ENCODE results near the gene CLDN1. TPM values are rescaled to one million over a fixed set of nuclear protein-coding genes. Genes with fewer than 3 reads are reported as not detected.
"Not testable (repeated sequence)": the region's sequence is repeated elsewhere in the genome, so short reads cannot be mapped to it uniquely, and the experiment has no call there.

Gene CLDN1
- total RNA-seq, 1 experiment from 2014 or later: 4.4 TPM

DNA sequence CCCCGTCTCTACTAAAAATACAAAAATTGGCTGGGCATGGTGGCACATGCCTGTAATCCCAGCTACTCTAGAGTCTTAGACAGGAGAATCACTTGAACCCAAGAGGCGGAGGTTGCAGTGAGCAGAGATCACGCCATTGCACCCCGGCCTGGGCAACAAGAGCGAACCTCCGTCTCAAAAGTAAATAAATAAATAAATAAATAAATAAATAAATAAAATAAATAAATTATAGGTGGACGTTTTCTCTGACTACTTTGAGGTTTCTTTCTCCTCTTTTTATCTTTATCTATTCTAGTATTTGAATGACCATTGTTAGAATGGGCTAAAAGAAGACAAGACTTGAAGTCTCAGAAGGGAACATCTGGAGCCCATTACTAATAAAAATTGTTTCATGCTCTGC is 54.8 kb downstream of the CLDN1 start:
- H3K36me3 Mint-ChIP-seq, ATAC-seq: not testable (repeated sequence)

DNA sequence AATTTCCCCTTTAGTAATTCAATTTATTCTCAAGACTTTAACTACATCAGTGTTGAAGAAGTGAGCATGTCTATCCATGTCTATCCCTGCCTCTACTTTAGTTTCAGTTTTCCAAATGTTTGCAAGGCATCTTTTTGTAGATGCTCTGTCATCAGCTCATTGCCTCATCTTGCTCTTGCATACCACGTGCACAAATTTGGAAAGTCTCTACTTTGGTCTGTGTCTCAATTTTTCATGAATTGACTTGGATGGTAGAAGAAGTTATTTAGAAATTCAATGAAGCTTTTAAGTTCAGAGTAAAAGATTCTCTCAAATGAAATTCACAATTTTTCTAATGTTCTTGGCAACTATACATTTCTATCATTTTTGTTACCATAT is 55.3 kb downstream of the CLDN1 start:
- H3K9me3 Mint-ChIP-seq: no peaks in the 10 kb centered on the region; the same call in 1 of the 2 replicates
- no peak overlapping the region for H3K4me3 Mint-ChIP-seq
- no peaks in the 10 kb centered on the region for H3K36me3 Mint-ChIP-seq
- H3K27ac Mint-ChIP-seq: no peak overlapping the region
- peaks cover under 1% of the 10 kb centered on the region; the same call in 1 of the 2 replicates for H3K4me1 Mint-ChIP-seq
- H3K27me3 Mint-ChIP-seq (ENCODE audit: low read depth): no peaks in the 10 kb centered on the region
- ChIA-PET POLR2A (no interaction called here), CTCF (no interaction called here)
- TF ChIP-seq, protein P1, sequence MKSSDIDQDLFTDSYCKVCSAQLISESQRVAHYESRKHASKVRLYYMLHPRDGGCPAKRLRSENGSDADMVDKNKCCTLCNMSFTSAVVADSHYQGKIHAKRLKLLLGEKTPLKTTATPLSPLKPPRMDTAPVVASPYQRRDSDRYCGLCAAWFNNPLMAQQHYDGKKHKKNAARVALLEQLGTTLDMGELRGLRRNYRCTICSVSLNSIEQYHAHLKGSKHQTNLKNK (CRISPR knock-in tag; IDR thresholded peaks at IDR 0.05): no peak
- TF ChIP-seq KAT7 (CRISPR knock-in tag; IDR thresholded peaks at IDR 0.05; ENCODE audit: borderline replicate concordance) (no peak), ELF4 (CRISPR knock-in tag; IDR thresholded peaks at IDR 0.05; ENCODE audit: low read depth) (no peak), SOX15 (CRISPR knock-in tag; IDR thresholded peaks at IDR 0.05) (no peak), GABPB1 (CRISPR knock-in tag; IDR thresholded peaks at IDR 0.05) (no peak), ZBTB21 (CRISPR knock-in tag; IDR thresholded peaks at IDR 0.05; ENCODE audit: borderline replicate concordance) (no peak), SP1 (CRISPR knock-in tag; conservative IDR thresholded peaks at IDR 0.05) (no peak), ATF1 (CRISPR knock-in tag; IDR thresholded peaks at IDR 0.05) (no peak), SMAD3 (CRISPR knock-in tag; IDR thresholded peaks at IDR 0.05; ENCODE audit: borderline replicate concordance) (no peak), NFYB (CRISPR knock-in tag; conservative IDR thresholded peaks at IDR 0.05; ENCODE audit: low read depth) (no peak), ZNF671 (CRISPR knock-in tag; IDR thresholded peaks at IDR 0.05) (no peak)
- TF ChIP-seq, protein P2, sequence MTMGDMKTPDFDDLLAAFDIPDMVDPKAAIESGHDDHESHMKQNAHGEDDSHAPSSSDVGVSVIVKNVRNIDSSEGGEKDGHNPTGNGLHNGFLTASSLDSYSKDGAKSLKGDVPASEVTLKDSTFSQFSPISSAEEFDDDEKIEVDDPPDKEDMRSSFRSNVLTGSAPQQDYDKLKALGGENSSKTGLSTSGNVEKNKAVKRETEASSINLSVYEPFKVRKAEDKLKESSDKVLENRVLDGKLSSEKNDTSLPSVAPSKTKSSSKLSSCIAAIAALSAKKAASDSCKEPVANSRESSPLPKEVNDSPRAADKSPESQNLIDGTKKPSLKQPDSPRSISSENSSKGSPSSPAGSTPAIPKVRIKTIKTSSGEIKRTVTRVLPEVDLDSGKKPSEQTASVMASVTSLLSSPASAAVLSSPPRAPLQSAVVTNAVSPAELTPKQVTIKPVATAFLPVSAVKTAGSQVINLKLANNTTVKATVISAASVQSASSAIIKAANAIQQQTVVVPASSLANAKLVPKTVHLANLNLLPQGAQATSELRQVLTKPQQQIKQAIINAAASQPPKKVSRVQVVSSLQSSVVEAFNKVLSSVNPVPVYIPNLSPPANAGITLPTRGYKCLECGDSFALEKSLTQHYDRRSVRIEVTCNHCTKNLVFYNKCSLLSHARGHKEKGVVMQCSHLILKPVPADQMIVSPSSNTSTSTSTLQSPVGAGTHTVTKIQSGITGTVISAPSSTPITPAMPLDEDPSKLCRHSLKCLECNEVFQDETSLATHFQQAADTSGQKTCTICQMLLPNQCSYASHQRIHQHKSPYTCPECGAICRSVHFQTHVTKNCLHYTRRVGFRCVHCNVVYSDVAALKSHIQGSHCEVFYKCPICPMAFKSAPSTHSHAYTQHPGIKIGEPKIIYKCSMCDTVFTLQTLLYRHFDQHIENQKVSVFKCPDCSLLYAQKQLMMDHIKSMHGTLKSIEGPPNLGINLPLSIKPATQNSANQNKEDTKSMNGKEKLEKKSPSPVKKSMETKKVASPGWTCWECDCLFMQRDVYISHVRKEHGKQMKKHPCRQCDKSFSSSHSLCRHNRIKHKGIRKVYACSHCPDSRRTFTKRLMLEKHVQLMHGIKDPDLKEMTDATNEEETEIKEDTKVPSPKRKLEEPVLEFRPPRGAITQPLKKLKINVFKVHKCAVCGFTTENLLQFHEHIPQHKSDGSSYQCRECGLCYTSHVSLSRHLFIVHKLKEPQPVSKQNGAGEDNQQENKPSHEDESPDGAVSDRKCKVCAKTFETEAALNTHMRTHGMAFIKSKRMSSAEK (CRISPR knock-in tag; IDR thresholded peaks at IDR 0.05; ENCODE audit: borderline replicate concordance): no peak
- TF ChIP-seq, protein P3, sequence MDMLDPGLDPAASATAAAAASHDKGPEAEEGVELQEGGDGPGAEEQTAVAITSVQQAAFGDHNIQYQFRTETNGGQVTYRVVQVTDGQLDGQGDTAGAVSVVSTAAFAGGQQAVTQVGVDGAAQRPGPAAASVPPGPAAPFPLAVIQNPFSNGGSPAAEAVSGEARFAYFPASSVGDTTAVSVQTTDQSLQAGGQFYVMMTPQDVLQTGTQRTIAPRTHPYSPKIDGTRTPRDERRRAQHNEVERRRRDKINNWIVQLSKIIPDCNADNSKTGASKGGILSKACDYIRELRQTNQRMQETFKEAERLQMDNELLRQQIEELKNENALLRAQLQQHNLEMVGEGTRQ (CRISPR knock-in tag; IDR thresholded peaks at IDR 0.05): no peak
- TF ChIP-seq, protein P4, sequence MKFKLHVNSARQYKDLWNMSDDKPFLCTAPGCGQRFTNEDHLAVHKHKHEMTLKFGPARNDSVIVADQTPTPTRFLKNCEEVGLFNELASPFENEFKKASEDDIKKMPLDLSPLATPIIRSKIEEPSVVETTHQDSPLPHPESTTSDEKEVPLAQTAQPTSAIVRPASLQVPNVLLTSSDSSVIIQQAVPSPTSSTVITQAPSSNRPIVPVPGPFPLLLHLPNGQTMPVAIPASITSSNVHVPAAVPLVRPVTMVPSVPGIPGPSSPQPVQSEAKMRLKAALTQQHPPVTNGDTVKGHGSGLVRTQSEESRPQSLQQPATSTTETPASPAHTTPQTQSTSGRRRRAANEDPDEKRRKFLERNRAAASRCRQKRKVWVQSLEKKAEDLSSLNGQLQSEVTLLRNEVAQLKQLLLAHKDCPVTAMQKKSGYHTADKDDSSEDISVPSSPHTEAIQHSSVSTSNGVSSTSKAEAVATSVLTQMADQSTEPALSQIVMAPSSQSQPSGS (CRISPR knock-in tag; IDR thresholded peaks at IDR 0.05; ENCODE audit: borderline replicate concordance, low read depth): no peak
- TF ChIP-seq, protein P5, sequence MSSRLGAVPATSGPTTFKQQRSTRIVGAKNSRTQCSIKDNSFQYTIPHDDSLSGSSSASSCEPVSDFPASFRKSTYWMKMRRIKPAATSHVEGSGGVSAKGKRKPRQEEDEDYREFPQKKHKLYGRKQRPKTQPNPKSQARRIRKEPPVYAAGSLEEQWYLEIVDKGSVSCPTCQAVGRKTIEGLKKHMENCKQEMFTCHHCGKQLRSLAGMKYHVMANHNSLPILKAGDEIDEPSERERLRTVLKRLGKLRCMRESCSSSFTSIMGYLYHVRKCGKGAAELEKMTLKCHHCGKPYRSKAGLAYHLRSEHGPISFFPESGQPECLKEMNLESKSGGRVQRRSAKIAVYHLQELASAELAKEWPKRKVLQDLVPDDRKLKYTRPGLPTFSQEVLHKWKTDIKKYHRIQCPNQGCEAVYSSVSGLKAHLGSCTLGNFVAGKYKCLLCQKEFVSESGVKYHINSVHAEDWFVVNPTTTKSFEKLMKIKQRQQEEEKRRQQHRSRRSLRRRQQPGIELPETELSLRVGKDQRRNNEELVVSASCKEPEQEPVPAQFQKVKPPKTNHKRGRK (CRISPR knock-in tag; IDR thresholded peaks at IDR 0.05; ENCODE audit: borderline replicate concordance): no peak
- TF ChIP-seq, protein P6, sequence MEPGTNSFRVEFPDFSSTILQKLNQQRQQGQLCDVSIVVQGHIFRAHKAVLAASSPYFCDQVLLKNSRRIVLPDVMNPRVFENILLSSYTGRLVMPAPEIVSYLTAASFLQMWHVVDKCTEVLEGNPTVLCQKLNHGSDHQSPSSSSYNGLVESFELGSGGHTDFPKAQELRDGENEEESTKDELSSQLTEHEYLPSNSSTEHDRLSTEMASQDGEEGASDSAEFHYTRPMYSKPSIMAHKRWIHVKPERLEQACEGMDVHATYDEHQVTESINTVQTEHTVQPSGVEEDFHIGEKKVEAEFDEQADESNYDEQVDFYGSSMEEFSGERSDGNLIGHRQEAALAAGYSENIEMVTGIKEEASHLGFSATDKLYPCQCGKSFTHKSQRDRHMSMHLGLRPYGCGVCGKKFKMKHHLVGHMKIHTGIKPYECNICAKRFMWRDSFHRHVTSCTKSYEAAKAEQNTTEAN (CRISPR knock-in tag; IDR thresholded peaks at IDR 0.05): no peak
- no peak for DNase-seq (ENCODE audit: low spot score)
- no peak for ATAC-seq

More for the DNA sequence above, 54.8 kb downstream of the CLDN1 start:
- DNase-seq (ENCODE audit: low spot score); POLR2A ChIA-PET; H3K4me3 Mint-ChIP-seq; H3K27me3 Mint-ChIP-seq (ENCODE audit: low read depth); H3K9me3 Mint-ChIP-seq; CTCF ChIA-PET; H3K4me1 Mint-ChIP-seq; H3K27ac Mint-ChIP-seq: not testable (repeated sequence)

Data from WTC11 (cell line).